Amniotic epithelial cell (primary cell): ENCODE measurements around the gene COL1A2.

Source experiments
- DNase-seq: peaks from one replicate; pipeline ENCODE4 v3.0.0-alpha.2; 2010; ENCODE audit warnings: low read depth

COL1A2 gene

GRCh38 chr7:94410413-94411187 is 15.9 kb downstream of the COL1A2 start:
- no peak for DNase-seq

- DNase-seq, result no peak
These were observed 16.4 kb downstream of the COL1A2 start for GRCh38 chr7:94411188-94411466.

- DNase-seq, result peak; percentile 92
These were observed 18.1 kb downstream of the COL1A2 start for GRCh38 chr7:94412762-94413322.

- no peak for DNase-seq
These were observed 19.8 kb downstream of the COL1A2 start for GRCh38 chr7:94414481-94414880.

GRCh38 chr7:94414980-94415379 is 20.3 kb downstream of the COL1A2 start:
- DNase-seq, result no peak

GRCh38 chr7:94417306-94417705 is 22.6 kb downstream of the COL1A2 start:
- DNase-seq, result no peak

- DNase-seq, result no peak
These were observed 23.2 kb downstream of the COL1A2 start for GRCh38 chr7:94417901-94418300.

- no peak for DNase-seq
These were observed 24.2 kb downstream of the COL1A2 start for GRCh38 chr7:94418851-94419250.

- no peak for DNase-seq
These were observed 25.6 kb downstream of the COL1A2 start for GRCh38 chr7:94420328-94420727.

GRCh38 chr7:94421681-94422080 is 27.0 kb downstream of the COL1A2 start:
- no peak for DNase-seq

- no peak for DNase-seq
These were observed 27.4 kb downstream of the COL1A2 start for GRCh38 chr7:94422136-94422535.

GRCh38 chr7:94422827-94423460 is 28.2 kb downstream of the COL1A2 start:
- no peak for DNase-seq

- peak; percentile 84 for DNase-seq
These were observed 29.4 kb downstream of the COL1A2 start for GRCh38 chr7:94423863-94424735.

- DNase-seq, result no peak
These were observed 30.9 kb downstream of the COL1A2 start for GRCh38 chr7:94425546-94425945.

GRCh38 chr7:94426980-94427875 is 32.5 kb downstream of the COL1A2 start:
- no peak for DNase-seq

GRCh38 chr7:94429153-94429552 is 34.5 kb downstream of the COL1A2 start:
- no peak for DNase-seq

- DNase-seq, result no peak
These were observed 36.5 kb downstream of the COL1A2 start for GRCh38 chr7:94431176-94431575.

- peak; percentile 25 for DNase-seq
These were observed 37.1 kb downstream of the COL1A2 start for GRCh38 chr7:94431619-94432280.

- no peak for DNase-seq
These were observed 37.6 kb downstream of the COL1A2 start for GRCh38 chr7:94432281-94432670.

GRCh38 chr7:94432817-94433216 is 38.1 kb downstream of the COL1A2 start:
- no peak for DNase-seq

GRCh38 chr7:94433224-94433623 is 38.5 kb downstream of the COL1A2 start:
- DNase-seq, result no peak
